ENCODE measurements around the gene MLXIPL. TPM values are rescaled to one million over a fixed set of nuclear protein-coding genes. Genes with fewer than 3 reads are reported as not detected.

The MLXIPL gene
- total RNA-seq, 1 donor from 2014 or later, result 0.41 TPM

GRCh38 chr7:73578342-73579128 is 45.8 kb downstream of the MLXIPL start, which contains the start of gene TBL2:
Gene TBL2, minus strand, starts transcription at chr7:73578579. Its CDS starts 30 bp downstream, at chr7:73578549.
- Histone ChIP-seq H3K4me3 (peak within 1 kb of the TSS; percentile 94), H3K27ac (replicated peaks) (peak within 1 kb of the TSS; percentile 88), H3K36me3 (peaks cover 15% of the 10 kb centered on the region), H3K9me3 (replicated peaks) (no peaks in the 10 kb centered on the region), H3K27me3 (ENCODE audit: low read depth) (no peaks in the 10 kb centered on the region), H3K4me1 (peaks cover 30% of the 10 kb centered on the region)
- peak; percentile 27 for TF ChIP-seq CTCF (IDR thresholded peaks at IDR 0.05; ENCODE audit: borderline replicate concordance)
- intact Hi-C loops (cut with micrococcal nuclease), result no loop called here
- DNase-seq, result peak; percentile 99

- no peaks in the 10 kb centered on the region for H3K9me3 ChIP-seq (replicated peaks)
- H3K4me3 ChIP-seq, result peak overlapping the region; percentile 94
- intact Hi-C loops (cut with micrococcal nuclease), result no loop called here
- no peak for TF ChIP-seq CTCF (IDR thresholded peaks at IDR 0.05; ENCODE audit: borderline replicate concordance)
- peaks cover 30% of the 10 kb centered on the region for H3K4me1 ChIP-seq
- peaks cover 22% of the 10 kb centered on the region for H3K36me3 ChIP-seq
- H3K27me3 ChIP-seq (ENCODE audit: low read depth), result no peaks in the 10 kb centered on the region
- no peak for DNase-seq
- H3K27ac ChIP-seq (replicated peaks), result peak overlapping the region; percentile 88
These were observed 46.5 kb downstream of the MLXIPL start for GRCh38 chr7:73577627-73578341.

GRCh38 chr7:73573791-73574190 is 50.5 kb downstream of the MLXIPL start:
- intact Hi-C loops (cut with micrococcal nuclease), result no loop called here
- no peaks in the 10 kb centered on the region for H3K9me3 ChIP-seq (replicated peaks)
- no peak overlapping the region for H3K4me3 ChIP-seq
- no peak overlapping the region for H3K27ac ChIP-seq (replicated peaks)
- H3K4me1 ChIP-seq, result peaks cover 21% of the 10 kb centered on the region
- H3K27me3 ChIP-seq (ENCODE audit: low read depth), result no peaks in the 10 kb centered on the region
- no peak for DNase-seq
- TF ChIP-seq CTCF (IDR thresholded peaks at IDR 0.05; ENCODE audit: borderline replicate concordance), result no peak
- peaks cover 59% of the 10 kb centered on the region for H3K36me3 ChIP-seq

- no peak for DNase-seq
- H3K27ac ChIP-seq (replicated peaks), result no peak overlapping the region
- H3K9me3 ChIP-seq (replicated peaks), result no peaks in the 10 kb centered on the region
- peaks cover 21% of the 10 kb centered on the region for H3K4me1 ChIP-seq
- no peak for TF ChIP-seq CTCF (IDR thresholded peaks at IDR 0.05; ENCODE audit: borderline replicate concordance)
- H3K36me3 ChIP-seq, result peaks cover 61% of the 10 kb centered on the region
- intact Hi-C loops (cut with micrococcal nuclease), result no loop called here
- no peak overlapping the region for H3K4me3 ChIP-seq
- H3K27me3 ChIP-seq (ENCODE audit: low read depth), result no peaks in the 10 kb centered on the region
These were observed 51.0 kb downstream of the MLXIPL start for GRCh38 chr7:73573276-73573675.

- TF ChIP-seq CTCF (IDR thresholded peaks at IDR 0.05; ENCODE audit: borderline replicate concordance), result no peak
- no peak for DNase-seq
- H3K27ac ChIP-seq (replicated peaks), result no peak overlapping the region
- no peaks in the 10 kb centered on the region for H3K27me3 ChIP-seq (ENCODE audit: low read depth)
- no peak overlapping the region for H3K4me3 ChIP-seq
- no peaks in the 10 kb centered on the region for H3K9me3 ChIP-seq (replicated peaks)
- H3K4me1 ChIP-seq, result peaks cover 16% of the 10 kb centered on the region
- peaks cover 61% of the 10 kb centered on the region for H3K36me3 ChIP-seq
- intact Hi-C loops (cut with micrococcal nuclease), result no loop called here
These were observed 51.5 kb downstream of the MLXIPL start for GRCh38 chr7:73572767-73573186.
